GM06990 (cell line): ENCODE measurements around the gene IGF2BP2.

Experiments used
- DNase-seq: peaks from one replicate; pipeline ENCODE4 v3.0.0-alpha.2; 2011; ENCODE audit not compliant: insufficient read length; ENCODE audit errors: extremely low read depth
- H3K27me3 ChIP-seq: replicated peaks from 2 replicates; pipeline ENCODE4 v1.6.0; 2011; ENCODE audit warnings: low read length; ENCODE audit not compliant: control insufficient read depth, insufficient read depth
- H3K36me3 ChIP-seq: 2 replicates; pipeline ENCODE4 v1.5.1; 2011; ENCODE audit warnings: low read length; ENCODE audit not compliant: control insufficient read depth, insufficient read depth
- H3K4me3 ChIP-seq: replicated peaks from 2 replicates; pipeline ENCODE4 v1.5.1; 2011; ENCODE audit warnings: low read depth, mild to moderate bottlenecking, control low read depth, low read length
- TF ChIP-seq, protein P1 (sequence below): IDR thresholded peaks from 2 replicates; pipeline ENCODE4 v1.5.1; 2011; ENCODE audit warnings: low read length, control low read depth, mild to moderate bottlenecking, inconsistent platforms; ENCODE audit not compliant: insufficient read depth, poor library complexity, severe bottlenecking

The IGF2BP2 gene

DNA sequence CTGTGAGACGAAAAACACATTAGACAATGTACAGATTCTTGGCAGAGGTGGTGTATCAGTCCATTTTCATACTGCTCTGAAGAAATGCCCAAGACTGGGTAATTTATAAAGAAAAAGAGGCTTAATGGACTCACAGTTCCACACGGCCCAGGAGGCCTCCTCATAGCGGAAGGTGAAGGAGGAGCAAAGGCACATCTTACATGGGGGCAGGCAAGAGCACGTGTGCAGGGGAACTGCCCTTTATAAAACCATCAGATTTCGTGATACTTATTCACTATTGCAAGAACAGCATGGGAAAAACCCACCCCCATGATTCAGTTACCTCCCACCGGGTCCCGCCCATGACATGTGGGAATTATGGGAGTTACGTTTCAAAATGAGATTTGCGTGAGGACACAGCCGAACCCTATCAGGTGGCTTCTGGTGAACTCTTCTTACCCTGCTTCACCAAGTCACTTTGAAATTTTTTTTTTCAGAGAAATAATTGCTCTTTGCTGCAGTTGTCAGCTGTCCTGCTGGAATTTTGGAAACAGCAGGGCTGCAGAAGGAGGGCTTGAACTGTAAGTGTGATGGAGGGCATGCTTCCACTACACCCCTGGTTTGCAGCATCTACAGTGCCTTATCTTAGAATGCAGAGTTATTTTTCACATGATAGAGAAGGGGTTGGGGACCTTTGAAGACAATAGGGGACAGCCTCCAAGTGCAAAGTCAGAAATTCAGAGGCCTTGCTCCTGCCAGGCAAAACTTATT, 2.9 kb upstream of the IGF2BP2 start:
- TF ChIP-seq, protein P1, sequence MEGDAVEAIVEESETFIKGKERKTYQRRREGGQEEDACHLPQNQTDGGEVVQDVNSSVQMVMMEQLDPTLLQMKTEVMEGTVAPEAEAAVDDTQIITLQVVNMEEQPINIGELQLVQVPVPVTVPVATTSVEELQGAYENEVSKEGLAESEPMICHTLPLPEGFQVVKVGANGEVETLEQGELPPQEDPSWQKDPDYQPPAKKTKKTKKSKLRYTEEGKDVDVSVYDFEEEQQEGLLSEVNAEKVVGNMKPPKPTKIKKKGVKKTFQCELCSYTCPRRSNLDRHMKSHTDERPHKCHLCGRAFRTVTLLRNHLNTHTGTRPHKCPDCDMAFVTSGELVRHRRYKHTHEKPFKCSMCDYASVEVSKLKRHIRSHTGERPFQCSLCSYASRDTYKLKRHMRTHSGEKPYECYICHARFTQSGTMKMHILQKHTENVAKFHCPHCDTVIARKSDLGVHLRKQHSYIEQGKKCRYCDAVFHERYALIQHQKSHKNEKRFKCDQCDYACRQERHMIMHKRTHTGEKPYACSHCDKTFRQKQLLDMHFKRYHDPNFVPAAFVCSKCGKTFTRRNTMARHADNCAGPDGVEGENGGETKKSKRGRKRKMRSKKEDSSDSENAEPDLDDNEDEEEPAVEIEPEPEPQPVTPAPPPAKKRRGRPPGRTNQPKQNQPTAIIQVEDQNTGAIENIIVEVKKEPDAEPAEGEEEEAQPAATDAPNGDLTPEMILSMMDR, result no peak
- Histone ChIP-seq H3K4me3 (no peak overlapping the region), H3K36me3 (no peaks in the 10 kb centered on the region), H3K27me3 (no peaks in the 10 kb centered on the region; the same call in 1 of the 2 replicates)
- no peak for DNase-seq

DNA sequence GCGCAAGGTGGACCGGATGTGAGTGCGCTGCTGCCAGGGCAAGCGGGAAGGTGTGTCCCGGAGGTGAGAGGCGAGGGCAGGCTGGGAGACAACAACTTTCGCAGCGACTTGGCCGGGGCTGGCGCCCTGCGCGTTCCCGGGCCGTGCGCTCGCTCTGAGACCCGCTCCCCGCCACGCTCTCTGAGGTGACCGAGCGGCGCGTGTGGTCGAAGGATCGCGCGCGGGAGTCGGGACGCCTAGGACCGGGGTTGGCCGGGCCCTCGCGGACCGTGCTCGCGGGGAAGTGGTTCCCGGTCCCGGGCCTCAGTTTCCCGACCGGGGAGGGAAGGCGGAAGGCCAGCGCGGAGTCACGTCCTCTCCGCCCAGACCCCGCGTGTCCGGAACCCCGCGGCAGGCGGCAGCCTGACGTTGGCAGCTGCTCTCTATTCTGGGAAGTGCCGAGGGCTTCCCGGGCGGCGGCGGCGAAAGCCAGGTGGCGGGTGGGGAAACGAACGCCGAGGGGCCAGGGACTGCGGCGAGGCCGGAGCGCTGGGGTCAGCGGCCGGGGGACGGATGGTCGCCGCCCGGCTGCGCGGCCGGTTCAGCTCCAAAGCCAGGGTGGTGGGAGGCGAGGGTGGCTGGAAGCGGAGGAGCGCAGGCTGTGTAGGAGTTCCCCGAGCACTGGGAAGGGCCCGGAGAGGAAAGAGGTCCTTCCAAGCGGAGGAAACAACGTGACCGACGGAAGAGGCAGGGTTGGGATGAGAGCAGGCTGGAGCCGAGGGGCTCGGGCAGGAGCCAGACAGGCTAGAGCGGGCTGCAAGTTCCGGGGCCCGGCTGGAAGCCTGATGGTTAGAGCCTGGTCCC, 1.0 kb upstream of the IGF2BP2 start:
- H3K4me3 ChIP-seq, result peak overlapping the region; percentile 48
- no peaks in the 10 kb centered on the region for H3K36me3 ChIP-seq
- no peaks in the 10 kb centered on the region; the same call in 1 of the 2 replicates for H3K27me3 ChIP-seq
- DNase-seq, result peak; percentile 28
- TF ChIP-seq, protein P1, result no peak

DNA sequence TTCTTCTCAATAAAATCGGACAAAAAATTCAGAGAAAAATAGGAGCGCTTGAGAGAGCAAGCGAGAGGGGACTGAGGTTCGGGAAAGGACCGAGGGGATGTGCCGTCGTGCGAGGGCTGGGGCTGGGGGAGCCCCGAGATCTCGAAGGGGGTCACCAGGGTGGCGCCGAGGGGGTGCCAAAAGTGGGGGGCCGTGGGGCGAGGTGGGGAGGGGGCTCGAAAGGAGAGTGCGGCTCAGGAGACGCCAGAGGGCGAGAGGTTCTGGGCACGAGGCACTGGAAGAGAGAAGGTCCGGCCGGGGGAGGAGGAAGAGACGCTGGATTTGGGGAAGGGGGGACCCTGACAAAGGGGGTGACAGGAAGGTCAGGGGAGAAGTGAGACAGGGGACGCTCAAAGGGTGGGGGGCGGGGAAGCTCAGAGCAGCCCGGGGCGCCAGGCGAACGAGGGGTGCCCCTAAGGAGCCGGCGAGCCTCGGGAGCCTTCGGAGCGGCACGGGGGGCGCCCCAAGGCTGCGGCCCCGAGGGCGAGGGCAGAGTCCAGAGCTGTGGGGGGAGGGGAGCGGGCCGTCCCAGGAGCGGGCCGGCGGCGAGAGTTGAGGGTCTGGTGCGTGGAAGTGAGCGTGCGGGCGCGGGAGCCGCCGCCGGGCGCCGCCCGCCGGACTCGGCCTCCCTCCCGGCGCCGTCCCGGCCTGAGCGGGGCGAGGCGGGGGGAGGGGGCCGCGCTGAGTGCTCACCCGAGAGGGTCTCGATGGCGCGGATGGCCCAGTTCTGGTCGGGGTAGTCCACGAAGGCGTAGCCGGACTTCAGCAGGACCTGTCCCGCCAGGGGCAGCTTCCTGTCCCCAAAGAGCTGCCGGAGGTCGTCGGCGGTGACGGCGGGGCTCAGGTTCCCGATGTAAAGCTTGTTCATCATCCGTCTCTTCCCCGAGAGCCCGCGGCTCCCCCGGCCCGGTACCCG, 514 bp downstream of the IGF2BP2 start:
- no peaks in the 10 kb centered on the region for H3K36me3 ChIP-seq
- TF ChIP-seq, protein P1, result no peak
- no peaks in the 10 kb centered on the region; the same call in 1 of the 2 replicates for H3K27me3 ChIP-seq
- peak overlapping the region; percentile 42 for H3K4me3 ChIP-seq
- peak; percentile 24 for DNase-seq

DNA sequence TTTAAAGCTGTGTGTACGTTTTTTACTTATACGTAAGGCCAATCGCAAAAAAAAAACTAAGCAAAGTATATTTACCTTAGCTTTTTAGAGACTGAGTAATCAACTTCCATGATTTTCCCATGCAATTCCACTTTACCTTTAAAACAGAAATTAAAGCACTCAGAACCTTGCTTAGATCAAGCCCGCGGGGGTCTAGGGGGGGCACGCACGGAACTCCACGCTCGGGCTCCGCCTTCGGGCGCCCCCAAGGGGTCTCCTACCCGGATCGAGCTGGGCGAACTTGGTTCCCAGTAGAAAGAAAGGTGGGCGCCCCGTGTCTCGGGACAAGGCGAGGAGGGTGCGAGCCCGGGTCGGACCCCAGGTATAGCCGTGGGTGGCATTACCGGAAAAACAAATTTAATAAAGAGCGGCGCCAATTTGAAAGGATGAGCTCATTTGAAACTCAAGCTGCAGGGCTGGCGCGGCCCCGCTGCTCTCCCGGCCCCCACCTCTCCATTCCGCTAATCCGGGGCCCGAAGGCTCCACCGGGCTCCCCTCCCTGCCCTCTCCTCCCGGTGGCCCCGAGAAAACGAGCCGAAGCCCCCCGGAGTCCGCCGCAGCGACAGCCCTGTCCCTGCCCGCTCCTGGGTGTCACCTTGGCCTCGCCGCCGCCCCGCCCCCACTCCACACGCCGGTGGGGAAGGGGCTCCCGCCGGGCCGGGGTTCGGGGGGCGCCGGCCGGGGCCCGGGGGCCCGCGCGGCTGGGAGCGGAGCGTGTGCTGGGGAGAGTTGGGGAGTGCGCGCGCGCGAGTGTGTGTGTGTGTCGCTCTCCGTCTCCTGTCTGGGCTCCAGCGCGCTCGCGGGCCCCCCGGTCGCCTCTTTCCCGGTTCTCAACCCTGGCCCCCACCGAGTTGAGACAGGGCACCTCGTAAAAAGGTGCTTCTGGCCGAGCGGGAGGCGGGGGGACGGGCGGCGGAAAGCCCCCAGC, 1.5 kb downstream of the IGF2BP2 start:
- no peaks in the 10 kb centered on the region; the same call in 1 of the 2 replicates for H3K27me3 ChIP-seq
- no peaks in the 10 kb centered on the region for H3K36me3 ChIP-seq
- DNase-seq, result no peak
- TF ChIP-seq, protein P1, result no peak
- peak overlapping the region; percentile 47 for H3K4me3 ChIP-seq
